ENCODE data around the gene B3GALT6.
A peak's percentile ranks its signal among the peaks of the same experiment; 100 is the strongest.

B3GALT6 gene

GRCh38 chr1:1267488-1268283 is 35.6 kb downstream of the B3GALT6 start:
- no peak for DNase-seq

DNA sequence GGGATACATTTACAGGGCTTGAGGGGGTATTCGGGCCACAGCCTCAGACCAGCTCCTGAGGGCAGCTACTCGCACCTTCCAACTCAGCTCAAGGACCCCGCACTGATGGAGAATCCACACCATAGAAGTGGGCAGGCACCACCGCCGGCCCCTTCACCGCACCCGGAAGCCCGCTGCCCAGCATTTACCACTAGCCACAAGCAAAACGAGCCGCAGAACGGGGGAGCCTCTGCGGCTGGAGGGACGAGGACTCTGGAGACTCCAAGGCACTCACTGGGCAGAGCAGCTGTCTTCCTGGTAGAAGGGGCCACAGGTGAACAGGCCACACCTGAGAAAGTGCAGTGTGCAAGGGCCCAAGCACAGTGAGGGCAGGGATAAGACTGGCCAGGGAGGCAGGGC is 36.2 kb downstream of the B3GALT6 start:
- no peak for DNase-seq

GRCh38 chr1:1270813-1271212 is 38.8 kb downstream of the B3GALT6 start:
- DNase-seq = no peak

GRCh38 chr1:1272341-1273208 is 40.5 kb downstream of the B3GALT6 start:
- DNase-seq = peak; percentile 60

DNA sequence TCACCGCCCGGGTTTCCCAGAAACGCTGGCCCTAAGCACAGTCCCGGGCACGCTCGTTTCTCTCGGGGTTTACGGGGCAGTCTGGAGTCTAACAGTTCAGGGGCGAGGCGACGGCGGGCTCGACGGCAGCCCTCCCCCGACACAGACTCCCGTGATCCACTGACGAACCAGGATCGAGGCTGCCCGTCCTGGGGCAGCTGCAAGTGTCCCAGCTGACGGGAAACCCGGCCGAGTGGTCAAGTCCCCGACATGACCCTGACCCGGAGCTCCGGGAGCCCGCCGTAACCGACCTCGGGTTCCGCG is 41.1 kb downstream of the B3GALT6 start:
- DNase-seq = no peak

DNA sequence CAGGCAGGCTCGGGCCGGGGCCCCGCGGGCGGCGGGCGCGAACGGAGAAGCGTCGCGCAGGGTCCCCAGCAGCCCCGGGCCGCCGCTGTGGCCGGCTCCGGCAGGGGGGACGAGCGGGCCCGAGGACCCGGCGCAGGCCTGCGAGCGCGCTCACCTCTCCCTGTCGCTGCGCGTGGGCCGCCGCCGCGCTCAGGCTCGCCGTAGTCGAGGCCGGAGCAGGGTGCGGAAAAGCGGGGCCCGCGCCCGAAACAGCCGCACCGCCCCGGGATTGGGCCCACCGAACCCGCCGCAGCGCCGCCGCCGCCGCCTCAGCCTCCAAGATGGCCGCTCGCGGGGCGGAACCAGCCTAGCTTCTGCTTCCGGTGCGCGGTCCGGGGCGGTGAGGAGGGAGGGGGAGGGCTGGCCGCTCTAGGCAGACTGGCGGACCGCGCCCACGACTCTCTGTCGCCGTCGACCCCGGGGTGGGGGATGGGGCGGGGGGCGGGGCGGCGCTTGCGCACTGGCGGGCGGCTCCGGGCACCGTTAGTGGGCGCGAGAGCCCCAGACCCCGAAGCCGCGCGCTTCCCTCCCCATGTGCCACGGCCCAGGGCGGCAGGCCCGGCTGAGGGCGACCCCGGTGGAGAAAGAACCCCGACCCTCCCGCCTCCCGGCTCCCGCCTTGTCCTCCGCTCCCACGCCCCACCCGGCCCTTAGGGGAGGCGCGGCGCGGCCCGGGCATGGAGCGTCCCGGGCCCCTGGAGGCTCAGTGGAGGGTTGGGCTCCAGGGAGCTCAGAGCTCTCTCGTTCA is 41.7 kb downstream of the B3GALT6 start, which contains the start of gene UBE2J2:
TSS of gene UBE2J2 (minus strand) at position 343 of the 787 bp plus-strand sequence. CDS start 5,862 bp downstream, outside the sequence.
- DNase-seq = peak; percentile 96

DNA sequence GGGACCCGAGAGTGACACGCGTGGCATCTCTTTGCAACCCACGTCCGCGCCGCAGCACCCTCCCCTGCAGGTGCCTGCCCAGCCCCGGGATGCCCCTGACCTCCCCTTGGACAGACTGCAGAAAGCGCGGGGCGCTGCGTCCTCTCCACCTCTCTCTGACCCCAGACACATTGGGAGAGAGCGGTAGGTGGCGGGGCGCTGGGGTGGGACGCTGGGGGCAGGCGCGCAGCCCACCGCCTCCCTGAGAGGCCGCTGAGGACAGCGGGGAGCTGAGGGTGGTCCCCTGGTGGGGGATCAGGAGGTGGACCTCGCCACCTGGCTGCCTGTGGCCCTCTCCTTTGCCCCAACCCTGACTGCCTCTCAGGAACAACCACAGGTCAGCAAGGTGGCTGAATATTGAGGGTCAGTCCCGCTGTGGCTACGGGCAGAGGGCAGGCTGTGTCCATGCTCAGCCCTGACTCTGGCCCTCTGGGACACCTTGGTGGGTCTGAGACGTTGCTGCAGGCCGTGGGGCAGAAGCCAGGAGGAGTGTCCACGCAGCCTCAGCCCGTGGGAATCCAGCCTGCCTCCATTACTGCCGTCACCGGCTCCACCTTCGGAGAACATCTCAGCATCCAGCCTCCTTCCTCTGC is 42.4 kb downstream of the B3GALT6 start:
- DNase-seq = no peak

DNA sequence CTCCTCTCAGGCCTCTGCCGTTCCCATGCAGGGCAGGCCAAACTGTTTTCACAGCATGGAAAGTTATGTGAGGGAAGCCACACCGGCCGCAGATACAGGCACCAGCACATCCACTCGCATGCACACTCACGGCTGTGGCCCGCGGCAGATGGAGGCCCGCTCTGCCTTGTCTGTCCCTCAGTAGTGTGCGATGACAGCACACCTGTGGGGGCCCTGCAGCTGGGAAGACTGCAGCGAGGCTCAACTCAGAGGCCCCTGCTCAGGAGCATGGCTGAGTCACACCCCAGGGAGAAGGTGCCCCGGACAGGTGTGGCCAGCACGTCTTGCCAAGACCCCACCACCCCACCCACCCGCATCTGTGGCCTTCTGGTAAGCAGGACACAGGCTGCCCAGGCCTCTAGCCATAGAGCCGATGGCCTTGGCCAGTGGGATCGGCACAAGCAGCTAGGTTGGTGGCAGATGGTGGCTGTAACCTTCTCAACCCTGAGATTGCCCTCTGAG is 42.9 kb downstream of the B3GALT6 start:
- DNase-seq = no peak

GRCh38 chr1:1275836-1276235 is 43.8 kb downstream of the B3GALT6 start:
- no peak for DNase-seq

DNA sequence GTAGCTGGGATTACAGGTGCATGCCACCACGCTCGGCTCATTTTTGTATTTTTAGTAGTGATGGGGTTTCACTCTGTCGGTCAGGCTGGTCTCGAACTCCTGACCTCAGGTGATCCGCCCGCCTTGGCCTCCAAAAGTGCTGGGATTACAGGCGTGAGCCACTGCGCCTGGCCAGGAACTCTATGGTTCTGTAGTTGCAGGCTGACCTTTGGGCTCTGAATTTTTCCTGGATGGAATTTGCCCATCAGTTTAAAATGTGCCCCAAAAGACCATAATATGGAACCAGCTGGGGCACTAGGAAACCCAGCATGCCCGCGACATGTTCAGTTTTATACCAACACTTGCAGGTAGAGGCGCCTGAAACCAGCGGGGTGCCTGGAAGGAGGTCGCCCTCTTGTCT is 46.6 kb downstream of the B3GALT6 start:
- DNase-seq = peak; percentile 48

GRCh38 chr1:1279028-1279427 is 47.0 kb downstream of the B3GALT6 start:
- DNase-seq = no peak

GRCh38 chr1:1280782-1281481 is 48.9 kb downstream of the B3GALT6 start:
- DNase-seq = no peak

DNA sequence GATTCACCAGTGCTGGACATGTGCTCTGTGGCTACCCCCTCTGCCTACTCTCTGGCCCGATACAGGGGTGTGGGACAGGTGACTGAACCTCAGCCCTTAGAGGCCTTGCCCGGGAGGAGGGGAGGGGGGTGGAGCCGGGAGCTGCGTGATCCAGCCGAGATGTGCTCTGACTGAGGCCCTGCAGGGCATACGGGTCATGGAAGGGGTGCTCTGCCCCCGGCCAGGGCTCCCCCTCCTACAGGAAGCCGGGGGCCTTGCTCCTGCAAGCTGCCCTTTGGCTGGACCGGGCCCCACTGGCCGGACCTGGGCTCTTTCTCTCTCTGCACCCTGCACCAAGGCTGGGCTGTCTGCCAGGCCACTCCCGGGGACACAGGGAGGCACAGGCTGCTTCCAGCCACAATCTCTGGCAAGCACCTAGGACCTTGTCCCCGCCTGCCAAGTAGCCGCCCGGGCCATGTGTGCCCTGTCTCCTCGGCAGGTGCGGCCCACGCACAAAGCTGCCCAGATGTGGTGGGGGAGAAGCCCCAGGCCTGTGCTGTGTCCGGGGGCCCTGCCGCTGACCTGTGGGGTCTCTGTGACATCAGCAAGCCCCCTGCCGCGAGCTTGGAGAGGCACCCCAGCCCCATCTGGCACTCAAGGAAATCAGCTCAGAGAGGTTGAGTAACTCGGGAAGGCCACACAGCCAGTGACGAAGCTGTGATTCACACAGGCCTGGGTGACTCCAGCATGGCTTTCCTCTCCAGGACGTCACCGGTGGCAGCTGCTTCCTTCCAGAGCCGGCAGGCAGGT is 49.7 kb downstream of the B3GALT6 start:
- peak; percentile 70 for DNase-seq

GRCh38 chr1:1282998-1283397 is 51.0 kb downstream of the B3GALT6 start:
- DNase-seq = no peak

- DNase-seq = peak; percentile 54
Measured at GRCh38 chr1:1283821-1284220, 51.8 kb downstream of the B3GALT6 start.
